ENCODE data around the gene DNAJA4. TPM values are rescaled to one million over a fixed set of nuclear protein-coding genes. Genes with fewer than 3 reads are reported as not detected.
A peak's percentile ranks its signal among the peaks of the same experiment; 100 is the strongest.

The DNAJA4 gene
- total RNA-seq, 2 experiments from 2014 or later: 36.3 to 39.6 TPM

DNA sequence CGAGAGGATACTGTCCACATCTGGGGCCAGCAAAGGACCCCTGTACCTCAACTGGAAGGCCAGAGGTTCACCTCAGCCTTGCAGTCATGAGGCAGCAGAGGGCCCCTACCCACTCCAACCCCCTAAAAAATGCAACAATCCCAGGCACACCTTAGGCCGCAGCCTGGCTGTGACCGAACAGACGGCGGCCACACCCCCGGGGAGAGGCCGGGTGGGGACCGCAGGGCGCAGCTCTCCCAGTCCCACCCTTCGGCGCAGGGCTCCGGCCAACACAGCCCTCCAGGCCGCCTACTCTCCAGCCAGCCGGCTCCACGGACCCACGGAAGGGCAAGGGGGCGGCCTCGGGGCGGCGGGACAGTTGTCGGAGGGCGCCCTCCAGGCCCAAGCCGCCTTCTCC lies 457 bp upstream of the DNAJA4 start:
- H3K27me3 Mint-ChIP-seq: no peaks in the 10 kb centered on the region
- DNase-seq: no peak
- H3K4me1 Mint-ChIP-seq (ENCODE audit: low read depth): peaks cover 25% of the 10 kb centered on the region
- intact Hi-C loops (cut with micrococcal nuclease): loop anchor here (2.0 kb wide), 1 partner anchor 35 kb away; the partner anchor contains the start of gene SKIC8
- ChIA-PET CTCF (interaction anchor here (0.8 to 2.7 kb wide), 8 partner anchors 35 to 1928 kb away, joined by 3 to 15 read pairs (median 6); partner anchors contain the start of genes CIB2, IREB2 and SKIC8), POLR2A (interaction anchor here (1.9 to 5.6 kb wide), 2 partner anchors 35 to 174 kb away, joined by 13 to 34 read pairs; partner anchors contain the start of genes IREB2 and SKIC8)
- H3K27ac Mint-ChIP-seq: no peak overlapping the region
- H3K4me3 Mint-ChIP-seq: peak overlapping the region; percentile 59
- H3K9me3 Mint-ChIP-seq: no peaks in the 10 kb centered on the region
- H3K36me3 Mint-ChIP-seq: no peaks in the 10 kb centered on the region

DNA sequence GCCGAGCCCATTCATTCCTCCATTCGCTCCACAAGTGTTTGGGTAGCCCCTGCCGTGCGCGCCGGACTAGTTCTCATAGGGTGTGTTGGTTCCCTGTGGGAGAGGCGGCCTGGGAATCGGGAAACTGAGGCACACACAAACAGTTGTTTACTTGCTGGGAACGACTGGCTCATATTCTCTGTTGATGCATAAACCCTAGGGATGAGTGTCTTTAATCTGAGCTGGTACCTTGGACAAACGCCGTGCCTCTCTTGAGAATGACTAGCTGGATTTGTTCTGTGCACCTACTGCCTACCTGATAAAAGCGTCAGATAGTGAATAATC lies 737 bp downstream of the DNAJA4 start:
- Mint-ChIP-seq H3K36me3 (no peaks in the 10 kb centered on the region), H3K9me3 (no peaks in the 10 kb centered on the region), H3K27me3 (no peaks in the 10 kb centered on the region), H3K4me3 (peak overlapping the region; percentile 78), H3K4me1 (ENCODE audit: low read depth) (peaks cover 25% of the 10 kb centered on the region), H3K27ac (peak overlapping the region; percentile 75)
- no peak for DNase-seq
- ChIA-PET CTCF (interaction anchor here (0.9 to 2.7 kb wide), 14 partner anchors 23 to 298 kb away, joined by 3 to 15 read pairs (median 4); partner anchors contain the start of genes CIB2, IREB2 and SKIC8), POLR2A (interaction anchor here (0.7 to 5.6 kb wide), 5 partner anchors 8 to 275 kb away, joined by 3 to 34 read pairs (median 6); partner anchors contain the start of genes IREB2, PSMA4 and SKIC8)
- intact Hi-C loops (cut with micrococcal nuclease): loop anchor here (2.0 kb wide), 1 partner anchor 34 kb away; the partner anchor contains the start of gene SKIC8

DNA sequence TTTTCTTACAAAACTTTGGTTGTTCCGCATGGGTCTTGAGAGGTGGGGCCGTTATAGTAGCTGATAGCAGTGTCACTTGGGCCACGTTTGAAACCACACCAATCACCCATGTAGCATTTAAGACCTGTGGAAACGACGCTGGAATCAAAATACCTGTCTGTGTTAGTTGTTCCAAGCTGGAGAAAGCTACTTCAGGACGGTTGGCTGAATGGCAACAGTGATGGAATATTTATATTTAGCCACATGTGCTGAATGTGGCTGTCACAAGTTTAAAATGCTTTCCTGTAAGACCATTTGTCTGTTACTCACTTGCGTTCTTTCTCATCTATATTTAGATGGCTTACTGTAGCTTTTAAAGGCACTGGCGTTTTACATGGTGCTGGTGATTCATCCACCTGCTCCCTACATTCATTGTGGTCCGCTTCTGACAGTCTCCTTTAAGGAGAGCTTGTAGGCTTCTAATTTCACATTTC lies 1.4 kb downstream of the DNAJA4 start:
- intact Hi-C loops (cut with micrococcal nuclease): loop anchor here (2.0 kb wide), 1 partner anchor 33 kb away; the partner anchor contains the start of gene SKIC8

DNA sequence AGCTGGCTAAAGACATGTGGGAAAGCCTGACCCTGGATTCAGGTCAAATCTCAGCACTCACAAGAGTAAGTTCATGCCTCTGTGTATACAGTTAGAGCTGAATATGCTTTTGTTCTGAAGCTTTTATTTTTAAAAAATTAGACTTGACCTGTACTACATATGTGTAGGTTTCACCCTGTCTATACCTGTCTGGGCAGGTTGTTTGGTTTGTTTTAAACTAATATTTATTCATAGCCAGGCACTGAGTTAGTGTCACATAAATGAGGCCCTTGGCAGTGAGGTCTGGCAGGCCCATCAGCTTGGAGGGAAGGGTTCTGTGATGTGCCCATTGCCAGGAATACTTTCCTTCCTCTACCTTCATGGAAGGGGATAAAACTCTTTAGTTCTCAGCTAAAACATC lies 1.9 kb downstream of the DNAJA4 start:
- no peaks in the 10 kb centered on the region for H3K27me3 Mint-ChIP-seq
- H3K4me1 Mint-ChIP-seq (ENCODE audit: low read depth): peaks cover 28% of the 10 kb centered on the region
- intact Hi-C loops (cut with micrococcal nuclease): no loop called here
- no peak overlapping the region for H3K4me3 Mint-ChIP-seq
- no peak for DNase-seq
- ChIA-PET CTCF (interaction anchor here (0.9 to 2.7 kb wide), 10 partner anchors 26 to 356 kb away, joined by 3 to 15 read pairs (median 4); partner anchors contain the start of genes CIB2 and SKIC8), POLR2A (interaction anchor here (0.9 to 5.6 kb wide), 3 partner anchors 33 to 274 kb away, joined by 4 to 34 read pairs (median 6); partner anchors contain the start of genes IREB2, PSMA4 and SKIC8)
- no peaks in the 10 kb centered on the region for H3K9me3 Mint-ChIP-seq
- no peak overlapping the region for H3K27ac Mint-ChIP-seq
- peaks cover 4% of the 10 kb centered on the region for H3K36me3 Mint-ChIP-seq

More for the DNA sequence above, 1.4 kb downstream of the DNAJA4 start:
- peak; percentile 19 for DNase-seq
- peak overlapping the region; percentile 46 for H3K27ac Mint-ChIP-seq
- peaks cover 3% of the 10 kb centered on the region for H3K36me3 Mint-ChIP-seq
- ChIA-PET POLR2A (interaction anchor here (0.7 to 5.6 kb wide), 6 partner anchors 8 to 275 kb away, joined by 3 to 34 read pairs (median 5); partner anchors contain the start of genes IREB2, PSMA4 and SKIC8), CTCF (interaction anchor here (0.9 to 2.7 kb wide), 15 partner anchors 23 to 355 kb away, joined by 3 to 15 read pairs (median 4); partner anchors contain the start of genes CIB2, IREB2 and SKIC8)
- H3K27me3 Mint-ChIP-seq: no peaks in the 10 kb centered on the region
- peak overlapping the region; percentile 78 for H3K4me3 Mint-ChIP-seq
- H3K9me3 Mint-ChIP-seq: no peaks in the 10 kb centered on the region
- H3K4me1 Mint-ChIP-seq (ENCODE audit: low read depth): peaks cover 28% of the 10 kb centered on the region

DNA sequence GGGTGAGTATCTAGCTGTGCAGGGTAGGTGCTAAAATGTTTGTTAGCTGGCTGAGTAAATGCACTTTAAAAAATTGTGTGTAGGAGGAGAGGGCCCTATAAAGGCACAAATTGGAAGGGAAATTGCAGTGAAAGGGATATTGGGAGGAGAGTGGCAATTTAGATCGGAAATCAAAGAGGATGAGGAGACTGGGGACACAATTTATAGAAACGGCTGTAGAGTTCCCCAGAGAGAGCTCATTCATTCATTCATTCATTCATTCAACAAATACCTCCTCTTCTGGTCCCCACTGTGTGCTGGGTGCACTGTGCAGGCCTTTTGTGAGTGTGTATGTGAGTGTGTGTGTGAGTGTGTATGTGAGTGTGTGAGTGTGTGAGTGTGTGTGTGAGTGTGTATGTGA lies 2.4 kb downstream of the DNAJA4 start:
- POLR2A ChIA-PET: interaction anchor here (0.9 to 5.6 kb wide), 2 partner anchors 32 to 171 kb away, joined by 4 to 34 read pairs; partner anchors contain the start of genes IREB2 and SKIC8
- Mint-ChIP-seq H3K27ac (no peak overlapping the region), H3K27me3 (no peaks in the 10 kb centered on the region), H3K4me3 (peak overlapping the region; percentile 4), H3K4me1 (ENCODE audit: low read depth) (peaks cover 28% of the 10 kb centered on the region), H3K36me3 (peaks cover 7% of the 10 kb centered on the region), H3K9me3 (no peaks in the 10 kb centered on the region)
- CTCF ChIA-PET: interaction anchor here (1.1 to 2.7 kb wide), 4 partner anchors 72 to 356 kb away, joined by 3 to 15 read pairs (median 6); partner anchors contain the start of gene CIB2
- DNase-seq: no peak
- intact Hi-C loops (cut with micrococcal nuclease): no loop called here

DNA sequence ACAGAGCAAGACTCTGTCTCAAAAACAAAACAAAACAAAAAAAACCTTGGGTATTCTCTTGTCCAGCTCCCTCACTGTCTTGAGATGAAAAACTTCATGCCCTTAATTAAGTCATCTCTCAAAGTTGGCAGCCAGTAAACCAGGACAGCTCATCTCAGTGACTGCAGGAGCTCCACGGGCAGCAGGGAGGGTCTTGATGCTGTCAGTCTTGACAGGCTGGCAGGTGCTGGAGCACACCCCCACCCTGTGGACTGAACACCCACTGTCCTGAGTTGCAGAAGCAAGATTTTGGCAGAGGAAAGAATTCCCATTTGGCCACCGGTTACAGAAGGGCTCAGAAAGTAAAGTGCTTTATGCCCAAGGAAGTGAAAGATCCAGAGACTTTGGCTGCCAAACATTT lies 8.0 kb downstream of the DNAJA4 start:
- intact Hi-C loops (cut with micrococcal nuclease): no loop called here
- ChIA-PET POLR2A (no interaction called here), CTCF (interaction anchor here (1.3 to 1.5 kb wide), 2 partner anchors 31 to 150 kb away, joined by 3 to 4 read pairs; no protein-coding TSS in a partner anchor)
- H3K36me3 Mint-ChIP-seq: peaks cover 17% of the 10 kb centered on the region
- peaks cover 7% of the 10 kb centered on the region for H3K4me1 Mint-ChIP-seq (ENCODE audit: low read depth)
- H3K27me3 Mint-ChIP-seq: no peaks in the 10 kb centered on the region
- no peak overlapping the region for H3K27ac Mint-ChIP-seq
- H3K9me3 Mint-ChIP-seq: no peaks in the 10 kb centered on the region
- no peak overlapping the region for H3K4me3 Mint-ChIP-seq
- no peak for DNase-seq

DNA sequence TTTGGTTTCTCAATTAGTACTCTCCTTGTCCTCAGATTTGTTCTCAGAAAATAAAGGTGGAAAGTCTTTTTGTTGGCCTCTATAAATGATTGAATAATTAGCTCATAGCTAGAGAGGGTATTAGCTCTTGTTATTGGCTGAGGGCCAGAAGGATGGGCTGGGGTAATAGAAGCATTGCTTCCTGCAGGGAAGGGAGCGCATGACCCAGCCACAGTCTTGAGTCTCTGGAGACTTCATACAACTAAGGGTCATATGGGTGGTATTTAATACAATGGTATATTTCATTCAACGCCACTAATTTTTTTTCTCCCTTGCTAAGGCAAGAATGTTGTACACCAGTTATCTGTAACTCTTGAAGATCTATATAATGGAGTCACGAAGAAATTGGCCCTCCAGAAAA lies 8.4 kb downstream of the DNAJA4 start:
- DNase-seq: no peak
- H3K4me3 Mint-ChIP-seq: no peak overlapping the region
- no peaks in the 10 kb centered on the region for H3K9me3 Mint-ChIP-seq
- ChIA-PET CTCF (interaction anchor here (1.3 to 1.5 kb wide), 2 partner anchors 32 to 150 kb away, joined by 3 to 4 read pairs; no protein-coding TSS in a partner anchor), POLR2A (interaction anchor here (1.2 kb wide), 1 partner anchor 8 kb away, joined by 4 read pairs; the partner anchor contains the start of gene DNAJA4)
- peaks cover 5% of the 10 kb centered on the region for H3K4me1 Mint-ChIP-seq (ENCODE audit: low read depth)
- intact Hi-C loops (cut with micrococcal nuclease): no loop called here
- H3K27me3 Mint-ChIP-seq: no peaks in the 10 kb centered on the region
- H3K36me3 Mint-ChIP-seq: peaks cover 18% of the 10 kb centered on the region
- peak overlapping the region; percentile 24 for H3K27ac Mint-ChIP-seq

DNA sequence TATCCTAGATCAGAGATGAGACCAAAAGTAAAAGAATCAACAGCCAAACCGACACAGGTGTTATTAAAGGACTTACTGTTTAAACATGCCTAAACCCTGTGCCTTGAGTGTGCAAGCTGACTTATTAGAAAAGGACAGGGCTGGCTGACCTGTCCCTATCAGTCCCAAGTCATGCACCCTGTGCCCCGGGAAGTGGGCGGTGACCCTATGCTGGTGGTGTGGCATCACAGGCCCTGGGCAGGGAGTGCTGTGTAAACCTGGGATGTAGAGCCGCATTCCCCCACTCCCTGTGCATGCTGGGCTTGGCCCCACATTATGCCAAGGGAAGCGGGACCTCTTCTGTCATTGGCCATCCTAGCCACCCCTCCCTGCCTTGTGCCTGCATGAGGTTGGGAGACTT lies 10.6 kb downstream of the DNAJA4 start:
- intact Hi-C loops (cut with micrococcal nuclease): no loop called here
- H3K27ac Mint-ChIP-seq: no peak overlapping the region
- peaks cover 25% of the 10 kb centered on the region for H3K36me3 Mint-ChIP-seq
- no peaks in the 10 kb centered on the region for H3K27me3 Mint-ChIP-seq
- peaks cover 3% of the 10 kb centered on the region for H3K4me1 Mint-ChIP-seq (ENCODE audit: low read depth)
- no peak overlapping the region for H3K4me3 Mint-ChIP-seq
- ChIA-PET CTCF (no interaction called here), POLR2A (no interaction called here)
- DNase-seq: no peak
- no peaks in the 10 kb centered on the region for H3K9me3 Mint-ChIP-seq

DNA sequence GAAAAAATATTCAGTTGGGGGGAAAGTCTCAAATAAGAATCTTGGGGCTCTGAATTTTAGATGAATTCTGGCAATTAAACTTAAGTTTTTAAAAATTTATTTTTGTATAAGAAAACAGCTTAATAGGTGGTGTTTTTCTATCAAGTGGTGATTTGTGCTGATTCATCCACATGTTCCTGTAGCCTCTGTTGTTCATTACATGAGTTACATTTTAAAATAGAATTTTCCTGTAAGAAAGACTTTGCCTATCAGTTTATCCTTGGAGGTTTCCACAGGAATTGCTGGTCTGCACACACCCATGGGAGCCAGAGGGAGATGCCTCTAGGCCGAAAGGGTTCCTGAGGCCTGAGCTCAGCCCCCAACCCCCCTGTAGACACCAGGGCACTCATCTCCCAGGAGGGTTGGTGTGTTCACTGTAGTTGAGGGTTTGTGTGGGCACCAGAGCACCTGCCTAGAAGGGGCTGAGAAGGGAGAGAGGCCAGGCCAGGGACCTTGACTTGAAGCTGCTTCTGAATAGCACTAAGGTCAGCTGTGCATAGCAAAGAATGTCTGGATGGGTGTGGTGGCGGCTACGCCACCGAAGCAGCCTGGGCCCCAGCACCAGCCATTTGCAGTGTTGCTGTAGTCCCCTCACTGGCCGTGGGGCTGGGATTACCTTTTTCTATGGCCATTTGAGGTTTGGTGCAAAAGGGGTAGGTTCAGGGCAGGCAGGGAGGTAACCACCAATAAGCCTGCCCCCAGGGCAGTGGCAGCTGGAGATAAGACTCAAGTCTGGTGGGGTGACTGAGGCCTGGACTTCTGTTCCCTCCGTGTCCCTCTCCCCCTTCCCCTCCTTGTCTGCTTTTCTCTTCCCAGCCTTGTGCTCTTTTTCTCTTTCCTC lies 11.9 kb downstream of the DNAJA4 start:
- Mint-ChIP-seq H3K4me1 (ENCODE audit: low read depth) (no peaks in the 10 kb centered on the region), H3K4me3 (no peak overlapping the region), H3K9me3 (no peaks in the 10 kb centered on the region), H3K27me3 (no peaks in the 10 kb centered on the region), H3K27ac (no peak overlapping the region), H3K36me3 (peaks cover 26% of the 10 kb centered on the region)
- no peak for DNase-seq
- intact Hi-C loops (cut with micrococcal nuclease): no loop called here
- POLR2A ChIA-PET: no interaction called here
- CTCF ChIA-PET: no interaction called here

DNA sequence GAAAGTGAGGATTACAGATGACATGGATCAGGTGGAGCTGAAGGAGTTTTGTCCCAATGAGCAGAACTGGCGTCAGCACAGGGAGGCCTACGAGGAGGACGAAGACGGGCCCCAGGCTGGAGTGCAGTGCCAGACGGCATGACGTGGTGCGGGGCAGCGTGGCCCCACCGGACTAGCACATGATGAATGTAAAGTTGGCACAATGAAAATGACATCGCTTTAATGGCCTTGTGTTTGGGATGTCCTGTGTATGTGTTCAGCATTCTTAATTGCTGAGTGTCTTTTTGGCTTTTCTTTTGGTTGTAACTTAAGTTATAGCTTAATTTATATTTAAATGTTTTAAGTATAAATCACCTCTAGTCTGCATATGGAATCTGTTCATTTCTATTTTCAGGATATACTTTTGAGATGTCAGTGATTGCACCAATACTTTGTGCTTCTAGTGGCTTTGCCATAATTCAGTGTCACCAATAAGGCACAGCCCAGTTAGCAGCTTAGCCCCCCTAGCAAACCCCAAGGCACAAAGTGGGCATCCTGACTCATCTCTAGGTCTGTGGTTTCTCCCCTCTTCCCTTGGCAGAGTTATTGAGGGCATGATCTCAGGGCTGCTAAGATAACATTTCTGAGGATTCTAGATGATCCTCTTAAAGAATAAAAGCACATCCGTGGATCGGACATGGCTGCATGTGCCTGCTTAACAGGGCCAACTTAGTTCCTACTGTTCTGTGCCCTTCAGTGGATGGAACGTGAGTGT lies 16.1 kb downstream of the DNAJA4 start:
- Mint-ChIP-seq H3K4me3 (no peak overlapping the region), H3K4me1 (ENCODE audit: low read depth) (no peaks in the 10 kb centered on the region), H3K36me3 (peaks cover 27% of the 10 kb centered on the region), H3K27ac (no peak overlapping the region), H3K9me3 (no peaks in the 10 kb centered on the region), H3K27me3 (no peaks in the 10 kb centered on the region)
- POLR2A ChIA-PET: interaction anchor here (0.6 kb wide), 1 partner anchor 1029 kb away, joined by 3 read pairs; no protein-coding TSS in a partner anchor
- CTCF ChIA-PET: no interaction called here
- intact Hi-C loops (cut with micrococcal nuclease): no loop called here
- no peak for DNase-seq

DNA sequence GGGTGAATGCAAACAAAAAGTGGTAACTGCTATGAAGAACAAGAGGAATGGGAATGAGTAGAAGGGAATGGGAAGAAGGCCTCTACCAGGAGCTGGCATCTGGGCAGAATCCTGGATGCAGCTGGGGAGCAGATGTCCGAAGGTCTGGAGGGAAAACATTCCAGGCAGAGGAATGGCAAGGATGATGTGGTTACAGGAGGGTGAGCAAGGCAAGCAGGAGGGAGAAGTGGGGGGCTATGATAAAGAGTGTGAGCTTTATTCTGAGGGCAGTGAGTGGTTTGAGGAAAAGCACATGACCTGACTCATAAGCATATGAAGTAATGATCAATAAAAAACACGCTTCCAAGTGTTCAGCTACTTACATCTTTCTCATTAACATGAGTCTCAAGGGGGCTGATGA lies 18.0 kb downstream of the DNAJA4 start:
- intact Hi-C loops (cut with micrococcal nuclease): no loop called here
- peaks cover 25% of the 10 kb centered on the region for H3K36me3 Mint-ChIP-seq
- H3K27ac Mint-ChIP-seq: no peak overlapping the region
- ChIA-PET POLR2A (interaction anchor here (1.1 kb wide), 1 partner anchor 9 kb away, joined by 5 read pairs; no protein-coding TSS in a partner anchor), CTCF (no interaction called here)
- no peak overlapping the region for H3K4me3 Mint-ChIP-seq
- H3K27me3 Mint-ChIP-seq: no peaks in the 10 kb centered on the region
- no peaks in the 10 kb centered on the region for H3K9me3 Mint-ChIP-seq
- no peaks in the 10 kb centered on the region for H3K4me1 Mint-ChIP-seq (ENCODE audit: low read depth)
- no peak for DNase-seq
